IMR-90 (cell line): ENCODE results near the gene PTK7.

Experiments
- BHLHE40 ChIP-seq: fragments of 150-350 bp; IDR thresholded peaks from 2 replicates; pipeline ENCODE4 v1.6.1; 2016; ENCODE audit warnings: mild to moderate bottlenecking, low read depth, low read length
- CEBPB ChIP-seq: IDR thresholded peaks from 2 replicates; pipeline ENCODE4 v1.6.1; 2012; ENCODE audit warnings: low read depth, low read length, improper control_type of control experiment
- CHD1 ChIP-seq: IDR thresholded peaks from 2 replicates; pipeline ENCODE4 v1.6.1; 2012; ENCODE audit warnings: low read depth, low read length, improper control_type of control experiment
- FOS ChIP-seq: fragments of 150-350 bp; IDR thresholded peaks from 2 replicates; pipeline ENCODE4 v1.6.1; 2016; ENCODE audit warnings: low read depth, low read length
- MAFK ChIP-seq: IDR thresholded peaks from 2 replicates; pipeline ENCODE4 v1.6.1; 2012; ENCODE audit warnings: low read depth, low read length, improper control_type of control experiment
- MXI1 ChIP-seq: IDR thresholded peaks from 2 replicates; pipeline ENCODE4 v1.6.1; 2012; ENCODE audit warnings: low read depth, mild to moderate bottlenecking, low read length, moderate library complexity, borderline replicate concordance
- POLR2A ChIP-seq: IDR thresholded peaks from 2 replicates; pipeline ENCODE4 v1.6.1; 2012; ENCODE audit warnings: mild to moderate bottlenecking, low read depth, low read length
- RFX5 ChIP-seq: IDR thresholded peaks from 2 replicates; pipeline ENCODE4 v1.8.0; 2012; ENCODE audit warnings: low read depth, mild to moderate bottlenecking, low read length, moderate library complexity
- TF ChIP-seq, protein P1 (sequence below): conservative IDR thresholded peaks from 2 replicates; pipeline ENCODE4 v1.5.1; 2012; ENCODE audit warnings: mild to moderate bottlenecking, low read depth, low read length, improper control_type of control experiment
- TF ChIP-seq, protein P2 (sequence below): fragments of 150-350 bp; IDR thresholded peaks from 2 replicates; pipeline ENCODE4 v1.6.1; 2016; ENCODE audit warnings: low read depth, mild to moderate bottlenecking, low read length, moderate library complexity, borderline replicate concordance
- TF ChIP-seq, protein P3 (sequence below): fragments of 150-350 bp; IDR thresholded peaks from 2 replicates; pipeline ENCODE4 v1.6.1; 2017; ENCODE audit warnings: mild to moderate bottlenecking, antibody characterized with exemption, low read length, low read depth

DNA sequence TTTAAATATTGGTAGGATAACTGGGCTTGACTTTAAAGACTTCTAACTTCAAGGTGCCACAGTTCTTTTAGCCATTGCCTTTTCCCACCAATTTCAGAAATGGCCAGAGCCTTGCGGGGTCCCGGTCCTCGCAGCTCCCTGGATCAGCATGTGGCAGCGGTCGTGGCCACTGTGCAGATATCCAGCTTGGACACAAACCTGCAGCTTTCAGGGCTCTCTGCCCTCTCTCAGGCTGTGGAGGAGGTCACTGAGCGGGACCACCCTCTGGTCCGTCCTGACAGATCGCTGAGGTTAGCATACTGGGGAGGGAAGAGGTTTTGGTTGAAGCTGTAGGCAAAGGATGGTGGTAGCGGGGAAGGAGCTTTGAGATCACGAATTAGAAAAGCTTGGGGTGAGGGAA, 112.3 kb downstream of the PTK7 start:
- TF ChIP-seq, protein P1, sequence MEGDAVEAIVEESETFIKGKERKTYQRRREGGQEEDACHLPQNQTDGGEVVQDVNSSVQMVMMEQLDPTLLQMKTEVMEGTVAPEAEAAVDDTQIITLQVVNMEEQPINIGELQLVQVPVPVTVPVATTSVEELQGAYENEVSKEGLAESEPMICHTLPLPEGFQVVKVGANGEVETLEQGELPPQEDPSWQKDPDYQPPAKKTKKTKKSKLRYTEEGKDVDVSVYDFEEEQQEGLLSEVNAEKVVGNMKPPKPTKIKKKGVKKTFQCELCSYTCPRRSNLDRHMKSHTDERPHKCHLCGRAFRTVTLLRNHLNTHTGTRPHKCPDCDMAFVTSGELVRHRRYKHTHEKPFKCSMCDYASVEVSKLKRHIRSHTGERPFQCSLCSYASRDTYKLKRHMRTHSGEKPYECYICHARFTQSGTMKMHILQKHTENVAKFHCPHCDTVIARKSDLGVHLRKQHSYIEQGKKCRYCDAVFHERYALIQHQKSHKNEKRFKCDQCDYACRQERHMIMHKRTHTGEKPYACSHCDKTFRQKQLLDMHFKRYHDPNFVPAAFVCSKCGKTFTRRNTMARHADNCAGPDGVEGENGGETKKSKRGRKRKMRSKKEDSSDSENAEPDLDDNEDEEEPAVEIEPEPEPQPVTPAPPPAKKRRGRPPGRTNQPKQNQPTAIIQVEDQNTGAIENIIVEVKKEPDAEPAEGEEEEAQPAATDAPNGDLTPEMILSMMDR: no peak
- no peak for TF ChIP-seq CEBPB
- no peak for TF ChIP-seq RFX5
- TF ChIP-seq, protein P2, sequence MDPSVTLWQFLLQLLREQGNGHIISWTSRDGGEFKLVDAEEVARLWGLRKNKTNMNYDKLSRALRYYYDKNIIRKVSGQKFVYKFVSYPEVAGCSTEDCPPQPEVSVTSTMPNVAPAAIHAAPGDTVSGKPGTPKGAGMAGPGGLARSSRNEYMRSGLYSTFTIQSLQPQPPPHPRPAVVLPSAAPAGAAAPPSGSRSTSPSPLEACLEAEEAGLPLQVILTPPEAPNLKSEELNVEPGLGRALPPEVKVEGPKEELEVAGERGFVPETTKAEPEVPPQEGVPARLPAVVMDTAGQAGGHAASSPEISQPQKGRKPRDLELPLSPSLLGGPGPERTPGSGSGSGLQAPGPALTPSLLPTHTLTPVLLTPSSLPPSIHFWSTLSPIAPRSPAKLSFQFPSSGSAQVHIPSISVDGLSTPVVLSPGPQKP: no peak
- TF ChIP-seq MAFK: no peak
- TF ChIP-seq BHLHE40: no peak
- no peak for TF ChIP-seq POLR2A
- no peak for TF ChIP-seq CHD1
- TF ChIP-seq, protein P3, sequence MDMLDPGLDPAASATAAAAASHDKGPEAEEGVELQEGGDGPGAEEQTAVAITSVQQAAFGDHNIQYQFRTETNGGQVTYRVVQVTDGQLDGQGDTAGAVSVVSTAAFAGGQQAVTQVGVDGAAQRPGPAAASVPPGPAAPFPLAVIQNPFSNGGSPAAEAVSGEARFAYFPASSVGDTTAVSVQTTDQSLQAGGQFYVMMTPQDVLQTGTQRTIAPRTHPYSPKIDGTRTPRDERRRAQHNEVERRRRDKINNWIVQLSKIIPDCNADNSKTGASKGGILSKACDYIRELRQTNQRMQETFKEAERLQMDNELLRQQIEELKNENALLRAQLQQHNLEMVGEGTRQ: no peak
- no peak for TF ChIP-seq MXI1
- TF ChIP-seq FOS: no peak
